H1 (cell line): Measurements from ENCODE around the gene CPT1A. TPM values are rescaled to one million over a fixed set of nuclear protein-coding genes. Genes with fewer than 3 reads are reported as not detected.

Experiments used
- CTCF ChIA-PET: fragments of 300-600 bp; sonication (Branson Sonifier 250); formaldehyde crosslinking; loops from one replicate; lab custom pipeline; 2021; ENCODE audit not compliant: partially characterized antibody; lab: Charles Lee
- POLR2A ChIA-PET: fragments of 300-600 bp; sonication (Branson Sonifier 250); formaldehyde crosslinking; loops from one replicate; lab custom pipeline; 2021; ENCODE audit warnings: inconsistent platforms; ENCODE audit not compliant: partially characterized antibody; lab: Charles Lee
- DNase-seq, 2 experiments: peaks; one replicate each; pipeline versions ENCODE4 v3.0.0 to v3.0.0-alpha.2; 2010 to 2022; ENCODE audit warnings: low spot score in 2 of 2, low read depth in 1 of 2, mixed read lengths in 1 of 2
- FAIRE-seq: peaks from 2 replicates; lab custom pipeline; 2011; peaks lifted over from hg19 to GRCh38; lab: Jason Lieb, UNC
- H2AFZ ChIP-seq: 2 replicates; pipeline ENCODE4 v1.8.1; 2012; ENCODE audit warnings: low read length, inconsistent platforms
- H2AK5ac ChIP-seq: 2 replicates; pipeline ENCODE4 v1.6.1; 2013; ENCODE audit warnings: low read depth, low read length
- H2BK120ac ChIP-seq: replicated peaks from 2 replicates; pipeline ENCODE3; 2013; ENCODE audit warnings: low read depth, low read length, inconsistent platforms
- H2BK12ac ChIP-seq: 2 replicates; pipeline ENCODE4 v1.6.1; 2013; ENCODE audit warnings: low read depth, low read length
- H2BK15ac ChIP-seq: 2 replicates; pipeline ENCODE4 v1.6.1; 2013; ENCODE audit warnings: low read length
- H2BK20ac ChIP-seq: 2 replicates; pipeline ENCODE4 v1.6.1; 2013; ENCODE audit warnings: low read length
- H2BK5ac ChIP-seq: 2 replicates; pipeline ENCODE4 v1.6.1; 2013; ENCODE audit warnings: low read depth, low read length
- H3K14ac ChIP-seq: 2 replicates; pipeline ENCODE4 v1.6.1; 2013; ENCODE audit warnings: inconsistent platforms; ENCODE audit not compliant: insufficient read length
- H3K18ac ChIP-seq: 2 replicates; pipeline ENCODE4 v1.6.1; 2013; ENCODE audit warnings: low read length; ENCODE audit errors: extremely low read depth
- H3K23ac ChIP-seq: 2 replicates; pipeline ENCODE4 v1.6.1; 2013; ENCODE audit warnings: inconsistent platforms; ENCODE audit not compliant: insufficient read length
- H3K23me2 ChIP-seq: 2 replicates; pipeline ENCODE4 v1.6.1; 2013; ENCODE audit warnings: low read depth, low read length
- H3K27ac ChIP-seq: 2 replicates; pipeline ENCODE4 v1.6.1; 2011; ENCODE audit warnings: low read depth, low read length, inconsistent platforms
- H3K27me3 ChIP-seq, 4 experiments: replicated peaks in 1 of 4; 1 replicate in 1 of 4; 2 replicates in 3 of 4; pipeline versions ENCODE4 v1.6.1 to v1.8.1; 2011 to 2013; ENCODE audit warnings: low read length in 3 of 4, mild to moderate bottlenecking in 3 of 4, inconsistent platforms in 2 of 4, mixed read lengths in 2 of 4, moderate library complexity in 1 of 4; ENCODE audit not compliant: control insufficient read depth in 3 of 4, insufficient read depth in 3 of 4; ENCODE audit errors: extremely low read depth in 1 of 4
- H3K36me3 ChIP-seq, 4 experiments: 2 replicates each; pipeline versions ENCODE4 v1.6.1 to v1.8.1; 2011 to 2013; ENCODE audit warnings: mild to moderate bottlenecking in 4 of 4, low read length in 3 of 4, moderate library complexity in 2 of 4, control low read depth in 1 of 4, inconsistent platforms in 1 of 4; ENCODE audit not compliant: insufficient read depth in 4 of 4, control insufficient read depth in 2 of 4
- H3K4ac ChIP-seq: replicated peaks from 2 replicates; pipeline ENCODE3; 2013; ENCODE audit warnings: low read length, low read depth, mixed read lengths, inconsistent platforms; ENCODE audit not compliant: insufficient read length
- H3K4me1 ChIP-seq, 4 experiments: replicated peaks in 1 of 4; 1 replicate in 1 of 4; 2 replicates in 3 of 4; pipeline versions ENCODE4 v1.6.1 to v1.8.1; 2011 to 2013; ENCODE audit warnings: low read length in 3 of 4, inconsistent platforms in 2 of 4, mixed read lengths in 1 of 4; ENCODE audit not compliant: insufficient read depth in 4 of 4, control insufficient read depth in 3 of 4
- H3K4me2 ChIP-seq, 2 experiments: 2 replicates each; pipeline versions ENCODE4 v1.6.1 to v1.8.1; 2011 to 2013; ENCODE audit warnings: low read depth in 2 of 2, low read length in 2 of 2, control low read depth in 1 of 2, inconsistent platforms in 1 of 2, mild to moderate bottlenecking in 1 of 2; ENCODE audit not compliant: insufficient read depth in 1 of 2
- H3K4me3 ChIP-seq, 4 experiments: fragments of 200-600, 300-600 bp in 1 of 4; sonication (generic), shearing (Covaris generic), sonication (Bioruptor Twin) in 1 of 4; 2 replicates each; pipeline versions ENCODE4 v1.5.1 to v1.8.1; 2011 to 2016; ENCODE audit warnings: low read length in 4 of 4, low read depth in 3 of 4, control low read depth in 2 of 4, inconsistent platforms in 2 of 4, mild to moderate bottlenecking in 2 of 4, mixed read lengths in 1 of 4, moderate library complexity in 1 of 4; ENCODE audit not compliant: insufficient read depth in 2 of 4; ENCODE audit errors: extremely low read depth in 1 of 4
- H3K56ac ChIP-seq: replicated peaks from 2 replicates; pipeline ENCODE3; 2013; ENCODE audit warnings: low read depth, mild to moderate bottlenecking, mixed read lengths, low read length, inconsistent platforms; ENCODE audit not compliant: insufficient read length
- H3K79me1 ChIP-seq: 2 replicates; pipeline ENCODE4 v1.6.1; 2013; ENCODE audit warnings: low read depth, low read length, control low read depth
- H3K79me2 ChIP-seq, 2 experiments: 2 replicates each; pipeline versions ENCODE4 v1.6.1 to v1.8.1; 2012 to 2013; ENCODE audit warnings: low read length in 2 of 2, mild to moderate bottlenecking in 2 of 2, inconsistent platforms in 1 of 2; ENCODE audit not compliant: insufficient read depth in 2 of 2, control insufficient read depth in 1 of 2
- H3K9ac ChIP-seq, 4 experiments: replicated peaks in 1 of 4; 1 replicate in 1 of 4; 2 replicates in 3 of 4; pipeline versions ENCODE4 v1.6.1 to v1.8.1; 2011 to 2013; ENCODE audit warnings: low read depth in 3 of 4, low read length in 3 of 4, control low read depth in 2 of 4, mild to moderate bottlenecking in 2 of 4, moderate library complexity in 2 of 4, inconsistent platforms in 1 of 4; ENCODE audit errors: extremely low read depth in 1 of 4
- H3K9me3 ChIP-seq, 2 experiments: 2 replicates each; pipeline versions ENCODE4 v1.6.1 to v1.8.1; 2012 to 2013; ENCODE audit warnings: mild to moderate bottlenecking in 2 of 2, moderate library complexity in 2 of 2, control low read depth in 1 of 2, inconsistent platforms in 1 of 2, low read depth in 1 of 2, low read length in 1 of 2, mixed read lengths in 1 of 2; ENCODE audit not compliant: insufficient read depth in 2 of 2
- H4K20me1 ChIP-seq, 2 experiments: replicated peaks in 1 of 2; 2 replicates each; pipeline versions ENCODE3 to v1.8.1; 2011 to 2013; ENCODE audit warnings: inconsistent platforms in 2 of 2, low read length in 2 of 2, mild to moderate bottlenecking in 1 of 2; ENCODE audit not compliant: insufficient read depth in 2 of 2, control insufficient read depth in 1 of 2
- H4K5ac ChIP-seq: 2 replicates; pipeline ENCODE4 v1.6.1; 2013; ENCODE audit warnings: low read length, low read depth, mixed read lengths, inconsistent platforms; ENCODE audit not compliant: insufficient read length
- H4K8ac ChIP-seq: 2 replicates; pipeline ENCODE4 v1.8.0; 2013; ENCODE audit warnings: mild to moderate bottlenecking, moderate library complexity, low read length, inconsistent platforms; ENCODE audit not compliant: insufficient read depth; ENCODE audit errors: extremely low read depth
- H4K91ac ChIP-seq: replicated peaks from 2 replicates; pipeline ENCODE3; 2013; ENCODE audit warnings: low read length, mixed read lengths, inconsistent platforms; ENCODE audit not compliant: insufficient read length
- SP2 ChIP-seq: IDR thresholded peaks from 2 replicates; pipeline ENCODE4 v1.6.1; 2012; ENCODE audit warnings: mild to moderate bottlenecking, low read length, inconsistent platforms
- WGBS, 2 experiments: shearing (Covaris generic) in 1 of 2; methylation state at CpG; one replicate each; pipeline versions ENCODE4 v1.1.6 to v1.1.7; 2013 to 2015; ENCODE audit warnings: low lambda C conversion rate in 2 of 2, mixed read lengths in 2 of 2, inconsistent platforms in 1 of 2, low coverage in 1 of 2, missing lambda C conversion rate in 1 of 2; ENCODE audit not compliant: insufficient replicate concordance in 2 of 2, insufficient coverage in 1 of 2, insufficient read length in 1 of 2; ENCODE audit errors: extremely low coverage in 1 of 2, missing lambda C conversion rate in 1 of 2; 5-methylcytosine and 5-hydroxymethylcytosine counted together
- polyA plus RNA-seq, 7 experiments: library from polyadenylated mRNA; depleted of rRNA in 3 of 7; stranded (reverse) in 5 of 7; unstranded in 2 of 7; fragments of >200 nt in 5 of 7; fragments of 200-250 nt in 2 of 7; gene quantifications; 1 replicate in 5 of 7; 2 replicates in 1 of 7; 4 replicates in 1 of 7; pipeline versions ENCODE4 v1.2.1 to v1.2.3, GENCODE V29; 2011 to 2013; ENCODE audit warnings: missing spikeins in 2 of 7, mixed read lengths in 2 of 7
- total RNA-seq: library from RNA; stranded (reverse); fragmentation: NEBNext Ultra II Directional; extraction: Animal tissue kit (Norgen Biotek cat#: 25700); gene quantifications from 2 replicates; pipeline ENCODE4 v1.2.1, GENCODE V29; 2021

CPT1A gene
- total and polyA plus RNA-seq, 2 of the 8 experiments (the other 6 are each of a cell fraction or from before 2014, with no cell fraction given): 2.9 to 12.2 TPM

DNA sequence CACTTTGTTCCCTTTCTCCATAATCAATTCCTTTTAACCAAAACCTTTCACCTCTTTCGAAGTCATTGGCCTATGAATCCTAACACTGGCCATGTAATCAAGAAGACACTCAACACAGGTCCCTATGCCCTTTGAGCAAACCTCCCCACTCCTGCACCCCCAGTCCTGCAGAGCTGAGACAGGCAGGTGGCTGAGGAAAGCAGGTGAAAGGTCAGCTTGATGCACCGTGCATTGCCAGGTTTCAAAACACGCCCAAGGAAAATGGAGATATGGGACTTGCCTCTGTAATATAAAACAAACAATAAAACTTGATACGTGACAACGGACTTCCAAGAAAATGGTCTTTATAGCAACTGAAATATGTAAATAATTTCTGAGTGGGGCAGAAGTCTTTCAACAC lies 10.6 kb downstream of the CPT1A start:
- Histone ChIP-seq H2BK120ac (no peak overlapping the region), H3K79me2 (no peaks in the 10 kb centered on the region), H3K27me3 (no peaks in the 10 kb centered on the region; a peak in 1 of 7 replicates), H2BK5ac (no peak overlapping the region), H3K14ac (no peak overlapping the region), H3K4me3 (no peak overlapping the region), H3K4me1 (peaks cover 3 to 13% (median 9%) of the 10 kb centered on the region in 4 experiments), H3K18ac (no peak overlapping the region), H4K91ac (no peak overlapping the region), H3K23me2 (no peaks in the 10 kb centered on the region), H3K4ac (no peak overlapping the region), H2AK5ac (no peak overlapping the region), H2BK12ac (no peak overlapping the region), H4K5ac (no peak overlapping the region), H2AFZ (no peak overlapping the region), H2BK20ac (no peak overlapping the region), H3K36me3 (no peaks in the 10 kb centered on the region), H3K56ac (no peak overlapping the region), H3K79me1 (0 out of 2 replicates have a peak, but pooled peaks cover 3% of the 10 kb centered on the region), H3K27ac (no peak overlapping the region), H4K8ac (no peak overlapping the region), H2BK15ac (no peak overlapping the region), H3K9ac (no peak overlapping the region), H3K9me3 (no peaks in the 10 kb centered on the region), H4K20me1 (peaks cover 0 to 2% of the 10 kb centered on the region in 2 experiments), H3K4me2 (no peak overlapping the region), H3K23ac (no peak overlapping the region)
- ChIA-PET POLR2A (interaction anchor here (0.6 to 4.1 kb wide), 2 partner anchors 12 to 239 kb away, joined by 3 to 11 read pairs; partner anchors contain the start of gene CPT1A), CTCF (interaction anchor here (0.6 to 1.5 kb wide), 4 partner anchors 17 to 33 kb away, joined by 3 to 6 read pairs (median 4); no protein-coding TSS in a partner anchor)
- 84% methylated on average over 5 of the region's 5 CpGs; no CpG with 5 or more reads in 1 of the 2 experiments for WGBS, 2 experiments
- DNase-seq (no peak), FAIRE-seq (no peak)
- no peak for TF ChIP-seq SP2
